Fibroblast of the conjunctiva (primary cell): ENCODE measurements around the gene AAK1.
A peak's percentile ranks its signal among the peaks of the same experiment; 100 is the strongest.

Source experiments
- DNase-seq: peaks from one replicate; pipeline ENCODE4 v3.0.0-alpha.2; 2010; ENCODE audit warnings: low read depth

The AAK1 gene

GRCh38 chr2:69535817-69536241, 107.7 kb downstream of the AAK1 start:
- DNase-seq, result no peak

GRCh38 chr2:69531186-69531585, 112.4 kb downstream of the AAK1 start:
- DNase-seq, result no peak

- DNase-seq, result no peak
These were observed 114.1 kb downstream of the AAK1 start for GRCh38 chr2:69529480-69529879.

GRCh38 chr2:69525261-69525660, 118.3 kb downstream of the AAK1 start:
- DNase-seq, result no peak

- DNase-seq, result no peak
These were observed 118.7 kb downstream of the AAK1 start for GRCh38 chr2:69524799-69525198.

GRCh38 chr2:69521747-69522146, 121.8 kb downstream of the AAK1 start:
- no peak for DNase-seq

- DNase-seq, result no peak
These were observed 124.7 kb downstream of the AAK1 start for GRCh38 chr2:69518841-69519240.

GRCh38 chr2:69517410-69517809, 126.1 kb downstream of the AAK1 start:
- no peak for DNase-seq

- no peak for DNase-seq
These were observed 128.7 kb downstream of the AAK1 start for GRCh38 chr2:69514819-69515218.

- peak; percentile 64 for DNase-seq
These were observed 129.1 kb downstream of the AAK1 start for GRCh38 chr2:69514406-69514805.

- DNase-seq, result no peak
These were observed 131.1 kb downstream of the AAK1 start for GRCh38 chr2:69512446-69512845.

- DNase-seq, result no peak
These were observed 133.3 kb downstream of the AAK1 start for GRCh38 chr2:69510204-69510603.

- no peak for DNase-seq
These were observed 133.8 kb downstream of the AAK1 start for GRCh38 chr2:69509750-69510140.

- DNase-seq, result no peak
These were observed 134.4 kb downstream of the AAK1 start for GRCh38 chr2:69509011-69509749.

- DNase-seq, result no peak
These were observed 137.8 kb downstream of the AAK1 start for GRCh38 chr2:69505710-69506109.

- DNase-seq, result no peak
These were observed 142.2 kb downstream of the AAK1 start for GRCh38 chr2:69501301-69501700.

GRCh38 chr2:69499966-69500365, 143.6 kb downstream of the AAK1 start:
- DNase-seq, result no peak

- DNase-seq, result no peak
These were observed 144.3 kb downstream of the AAK1 start for GRCh38 chr2:69499242-69499641.

- no peak for DNase-seq
These were observed 147.7 kb downstream of the AAK1 start for GRCh38 chr2:69495861-69496260.

- no peak for DNase-seq
These were observed 148.5 kb downstream of the AAK1 start for GRCh38 chr2:69495008-69495407.

- no peak for DNase-seq
These were observed 149.4 kb downstream of the AAK1 start for GRCh38 chr2:69494126-69494525.

GRCh38 chr2:69493268-69493667, 150.3 kb downstream of the AAK1 start:
- DNase-seq, result no peak

- no peak for DNase-seq
These were observed 151.7 kb downstream of the AAK1 start for GRCh38 chr2:69491864-69492263.

GRCh38 chr2:69490486-69490885, 153.1 kb downstream of the AAK1 start:
- no peak for DNase-seq
